Naive B cell (primary cell): ENCODE results near the gene MCC. TPM values are rescaled to one million over a fixed set of nuclear protein-coding genes. Genes with fewer than 3 reads are reported as not detected.

Source experiments
- ATAC-seq, 2 donors: fragments of 150-1000 bp; cut with Tn5 transposase; 2 replicates each; pipeline ENCODE4 v1.10.0; 2021; ENCODE audit warnings: low read depth in 2 of 2, mild to moderate bottlenecking in 2 of 2, moderate library complexity in 2 of 2
- DNase-seq: peaks from one replicate; pipeline ENCODE4 v3.0.0; 2022
- H3K27ac Mint-ChIP-seq, 6 donors: one replicate each; pipeline ENCODE4 v1.8.0; 2020 to 2022; ENCODE audit warnings: mild to moderate bottlenecking in 6 of 6, mixed read lengths in 6 of 6, moderate library complexity in 5 of 6, inconsistent platforms in 2 of 6
- H3K27me3 Mint-ChIP-seq, 3 donors: one replicate each; pipeline ENCODE4 v1.8.0; 2021 to 2022; ENCODE audit warnings: mixed read lengths in 3 of 3, mild to moderate bottlenecking in 1 of 3
- H3K36me3 Mint-ChIP-seq, 2 donors: one replicate each; pipeline ENCODE4 v1.8.0; 2020 to 2022; ENCODE audit warnings: mixed read lengths in 2 of 2, inconsistent platforms in 1 of 2, mild to moderate bottlenecking in 1 of 2
- H3K4me1 Mint-ChIP-seq, 3 donors: one replicate each; pipeline ENCODE4 v1.8.0; 2020 to 2022; ENCODE audit warnings: mixed read lengths in 3 of 3, inconsistent platforms in 1 of 3, mild to moderate bottlenecking in 1 of 3, moderate library complexity in 1 of 3
- H3K4me3 Mint-ChIP-seq, 8 donors: one replicate each; pipeline ENCODE4 v1.8.0; 2020 to 2022; ENCODE audit warnings: mild to moderate bottlenecking in 8 of 8, mixed read lengths in 8 of 8, moderate library complexity in 8 of 8, inconsistent platforms in 2 of 8
- H3K9me3 Mint-ChIP-seq, 7 donors: one replicate each; pipeline ENCODE4 v1.8.0; 2020 to 2022; ENCODE audit warnings: mixed read lengths in 7 of 7, mild to moderate bottlenecking in 5 of 7, inconsistent platforms in 2 of 7, moderate library complexity in 1 of 7
- polyA plus RNA-seq, 6 donors: library from polyadenylated mRNA; unstranded; fragments of 300-500 nt; fragmentation: Illumina TruSeq; gene quantifications; one replicate each; pipeline ENCODE4 v1.2.3, GENCODE V29; 2021; ENCODE audit warnings: low read depth in 6 of 6

MCC gene
- polyA plus RNA-seq, 6 donors from 2014 or later: 0.16 to 0.56 (median 0.31) TPM; not detected in 1

DNA sequence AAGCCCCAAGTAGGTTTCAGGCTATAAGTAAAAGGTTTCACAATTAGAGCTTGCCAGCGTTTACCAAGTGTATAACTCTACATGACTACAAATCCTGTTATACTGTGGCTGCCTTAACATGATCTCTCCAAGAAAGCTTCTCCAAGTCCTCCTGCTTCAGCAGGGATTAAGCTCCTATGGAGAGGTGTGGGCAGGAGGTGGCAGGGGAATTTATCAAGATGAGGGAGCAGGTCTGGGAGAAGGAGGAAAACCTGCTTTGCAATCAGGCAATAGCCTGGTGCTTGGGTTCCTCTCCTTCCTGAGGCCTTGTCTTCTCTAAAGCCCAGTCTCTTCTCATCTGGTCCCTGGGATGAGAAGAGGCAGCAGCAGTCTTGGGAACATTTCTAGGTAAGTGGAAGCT lies 188.7 kb downstream of the MCC start:
- Mint-ChIP-seq H3K27ac (no peak overlapping the region), H3K36me3 (peaks cover 0 to 8% of the 10 kb centered on the region in 2 donors), H3K9me3 (peaks cover 0 to 8% (median 2%) of the 10 kb centered on the region in 7 donors), H3K4me3 (no peak overlapping the region), H3K27me3 (peaks cover 42 to 63% (median 54%) of the 10 kb centered on the region in 3 donors), H3K4me1 (peaks cover 5 to 7% (median 6%) of the 10 kb centered on the region in 3 donors)
- DNase-seq (no peak), ATAC-seq (no peak)

GRCh38 chr5:113296676-113297075 lies 191.6 kb downstream of the MCC start:
- peaks cover 0 to 15% of the 10 kb centered on the region in 2 donors for H3K36me3 Mint-ChIP-seq
- peaks cover 0 to 4% (median 0%) of the 10 kb centered on the region in 7 donors for H3K9me3 Mint-ChIP-seq
- no peak overlapping the region for H3K27ac Mint-ChIP-seq
- H3K4me1 Mint-ChIP-seq: peaks cover 10 to 24% (median 16%) of the 10 kb centered on the region in 3 donors
- DNase-seq: no peak
- peak overlapping the region in 1 of 8 donors; percentile 0 for H3K4me3 Mint-ChIP-seq
- peaks cover 59 to 62% (median 61%) of the 10 kb centered on the region in 3 donors for H3K27me3 Mint-ChIP-seq
- ATAC-seq: no peak

GRCh38 chr5:113295111-113295539 lies 193.1 kb downstream of the MCC start:
- peak overlapping the region; percentile 81 to 92 (median 88) for H3K4me3 Mint-ChIP-seq
- H3K27me3 Mint-ChIP-seq: peaks cover 65 to 75% (median 75%) of the 10 kb centered on the region in 3 donors
- H3K27ac Mint-ChIP-seq: no peak overlapping the region
- ATAC-seq (no peak), DNase-seq (no peak)
- peaks cover 0 to 15% of the 10 kb centered on the region in 2 donors for H3K36me3 Mint-ChIP-seq
- peaks cover 10 to 24% (median 16%) of the 10 kb centered on the region in 3 donors for H3K4me1 Mint-ChIP-seq
- peaks cover 0 to 4% (median 0%) of the 10 kb centered on the region in 7 donors for H3K9me3 Mint-ChIP-seq

- Mint-ChIP-seq H3K27me3 (peaks cover 70 to 81% (median 78%) of the 10 kb centered on the region in 3 donors), H3K9me3 (peaks cover 0 to 5% (median 0%) of the 10 kb centered on the region in 7 donors), H3K36me3 (peaks cover 0 to 20% of the 10 kb centered on the region in 2 donors), H3K4me3 (peak overlapping the region; percentile 81 to 93 (median 90)), H3K4me1 (peaks cover 10 to 24% (median 16%) of the 10 kb centered on the region in 3 donors), H3K27ac (peak overlapping the region in 1 of 6 donors; percentile 75)
- ATAC-seq: peak; percentile 79 to 83
- DNase-seq: peak; percentile 25
These were observed 193.7 kb downstream of the MCC start for GRCh38 chr5:113294311-113295110.

GRCh38 chr5:113293975-113294310 lies 194.3 kb downstream of the MCC start:
- peaks cover 0 to 21% of the 10 kb centered on the region in 2 donors for H3K36me3 Mint-ChIP-seq
- DNase-seq (no peak), ATAC-seq (peak in 1 of 2 donors; percentile 16)
- H3K9me3 Mint-ChIP-seq: peaks cover 0 to 6% (median 0%) of the 10 kb centered on the region in 7 donors
- no peak overlapping the region for H3K27ac Mint-ChIP-seq
- H3K27me3 Mint-ChIP-seq: peaks cover 76 to 84% (median 80%) of the 10 kb centered on the region in 3 donors
- peak overlapping the region; percentile 71 to 93 (median 90) for H3K4me3 Mint-ChIP-seq
- peaks cover 10 to 24% (median 16%) of the 10 kb centered on the region in 3 donors for H3K4me1 Mint-ChIP-seq

- Mint-ChIP-seq H3K27me3 (peaks cover 75 to 82% (median 78%) of the 10 kb centered on the region in 3 donors), H3K27ac (no peak overlapping the region), H3K4me3 (peak overlapping the region; percentile 71 to 93 (median 90)), H3K9me3 (peaks cover 0 to 6% (median 0%) of the 10 kb centered on the region in 7 donors), H3K4me1 (peaks cover 10 to 24% (median 16%) of the 10 kb centered on the region in 3 donors), H3K36me3 (peaks cover 0 to 21% of the 10 kb centered on the region in 2 donors)
- ATAC-seq: peak in 1 of 2 donors; percentile 40
- DNase-seq: peak; percentile 5
These were observed 194.9 kb downstream of the MCC start for GRCh38 chr5:113293068-113293974.

- no peak for DNase-seq
- ATAC-seq: no peak
- peaks cover 74 to 82% (median 78%) of the 10 kb centered on the region in 3 donors for H3K27me3 Mint-ChIP-seq
- peak overlapping the region in 2 of 8 donors; percentile 85 to 90 for H3K4me3 Mint-ChIP-seq
- peaks cover 0 to 6% (median 2%) of the 10 kb centered on the region in 7 donors for H3K9me3 Mint-ChIP-seq
- H3K27ac Mint-ChIP-seq: no peak overlapping the region
- peaks cover 10 to 24% (median 16%) of the 10 kb centered on the region in 3 donors for H3K4me1 Mint-ChIP-seq
- H3K36me3 Mint-ChIP-seq: peaks cover 0 to 21% of the 10 kb centered on the region in 2 donors
These were observed 195.8 kb downstream of the MCC start for GRCh38 chr5:113292462-113292861.

DNA sequence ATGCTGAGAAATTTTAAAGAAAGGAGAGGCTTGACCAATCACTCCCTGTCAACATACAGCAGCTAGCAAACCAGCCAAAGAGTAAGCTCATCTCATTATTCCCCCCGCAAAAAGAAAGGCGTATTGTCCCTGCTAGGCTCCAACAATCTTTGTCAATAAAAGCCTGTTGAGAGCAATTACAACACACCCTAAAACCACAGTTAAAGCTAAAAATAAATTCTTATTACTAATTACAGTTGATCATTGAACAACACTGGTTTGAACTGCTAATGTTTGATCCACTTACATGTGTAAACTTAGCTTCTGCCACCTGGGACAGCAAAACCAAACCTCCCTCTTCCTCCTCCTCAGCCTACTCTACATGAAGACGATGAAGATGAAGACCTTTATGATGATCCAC lies 204.7 kb downstream of the MCC start:
- no peak for ATAC-seq
- Mint-ChIP-seq H3K27ac (no peak overlapping the region), H3K27me3 (peaks cover 17 to 32% (median 30%) of the 10 kb centered on the region in 3 donors), H3K4me3 (no peak overlapping the region), H3K9me3 (peaks cover 0 to 5% (median 0%) of the 10 kb centered on the region in 7 donors), H3K4me1 (no peaks in the 10 kb centered on the region), H3K36me3 (no peaks in the 10 kb centered on the region)
- no peak for DNase-seq

- no peaks in the 10 kb centered on the region for H3K36me3 Mint-ChIP-seq
- H3K27ac Mint-ChIP-seq: no peak overlapping the region
- peaks cover 0 to 5% (median 0%) of the 10 kb centered on the region in 7 donors for H3K9me3 Mint-ChIP-seq
These were observed 205.8 kb downstream of the MCC start for GRCh38 chr5:113282472-113282871.

GRCh38 chr5:113281194-113281593 lies 207.1 kb downstream of the MCC start:
- ATAC-seq (no peak), DNase-seq (no peak)
- no peaks in the 10 kb centered on the region for H3K4me1 Mint-ChIP-seq
- peaks cover 0 to 5% (median 0%) of the 10 kb centered on the region in 7 donors for H3K9me3 Mint-ChIP-seq
- H3K27ac Mint-ChIP-seq: no peak overlapping the region
- no peaks in the 10 kb centered on the region for H3K36me3 Mint-ChIP-seq
- peaks cover 12 to 17% (median 17%) of the 10 kb centered on the region in 3 donors for H3K27me3 Mint-ChIP-seq
- H3K4me3 Mint-ChIP-seq: peak overlapping the region in 1 of 8 donors; percentile 59

More at GRCh38 chr5:113282472-113282871, 205.8 kb downstream of the MCC start:
- ATAC-seq: no peak
- DNase-seq: no peak
- no peaks in the 10 kb centered on the region for H3K4me1 Mint-ChIP-seq
- peaks cover 21 to 29% (median 23%) of the 10 kb centered on the region in 3 donors for H3K27me3 Mint-ChIP-seq
- no peak overlapping the region for H3K4me3 Mint-ChIP-seq

DNA sequence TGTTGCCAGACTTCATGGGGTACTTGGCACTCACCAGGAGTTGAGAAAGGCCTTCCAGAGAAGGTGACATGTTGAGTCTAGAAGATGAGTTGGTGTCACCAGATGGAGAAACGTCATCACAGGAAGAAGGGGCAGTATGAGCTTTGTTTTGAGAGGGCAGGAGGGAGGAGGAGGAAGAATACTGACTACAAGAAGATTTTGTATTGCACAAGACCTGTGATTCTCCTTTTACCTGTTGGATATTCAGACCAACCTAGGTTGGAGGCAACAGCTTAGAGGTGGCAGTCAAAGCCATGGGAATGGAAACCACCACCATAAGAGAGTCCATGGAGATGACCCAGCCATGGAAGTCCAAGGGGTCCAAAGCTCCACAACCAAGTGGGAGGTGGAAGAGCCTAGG lies 207.7 kb downstream of the MCC start:
- Mint-ChIP-seq H3K9me3 (peaks cover 0 to 4% (median 0%) of the 10 kb centered on the region in 7 donors), H3K27me3 (peaks cover 10 to 11% (median 11%) of the 10 kb centered on the region in 3 donors), H3K27ac (peak overlapping the region in 1 of 6 donors; percentile 76), H3K36me3 (no peaks in the 10 kb centered on the region), H3K4me1 (no peaks in the 10 kb centered on the region), H3K4me3 (no peak overlapping the region)
- ATAC-seq (no peak), DNase-seq (no peak)

DNA sequence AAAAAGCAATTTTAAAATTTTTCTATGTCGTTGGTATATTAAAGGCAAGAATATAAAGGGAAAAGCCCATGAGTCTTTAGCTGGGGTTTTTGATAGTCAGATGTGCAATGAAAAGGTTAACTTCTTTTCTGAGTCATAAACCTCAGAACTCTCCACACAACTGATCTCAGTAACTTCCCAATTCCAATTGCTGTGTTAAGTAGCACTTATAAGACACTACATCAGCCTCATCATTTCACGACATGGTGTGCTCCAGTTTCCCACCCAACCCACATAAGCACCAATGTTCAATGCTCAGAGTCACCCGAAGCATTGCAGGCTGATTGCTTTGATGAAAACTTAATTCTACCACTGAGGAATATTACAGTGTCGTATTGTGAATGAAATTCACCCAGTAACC lies 209.3 kb downstream of the MCC start:
- DNase-seq (no peak), ATAC-seq (no peak)
- Mint-ChIP-seq H3K4me3 (no peak overlapping the region), H3K36me3 (no peaks in the 10 kb centered on the region), H3K9me3 (no peaks in the 10 kb centered on the region), H3K4me1 (no peaks in the 10 kb centered on the region), H3K27ac (no peak overlapping the region), H3K27me3 (peaks cover 5 to 11% (median 11%) of the 10 kb centered on the region in 3 donors)

DNA sequence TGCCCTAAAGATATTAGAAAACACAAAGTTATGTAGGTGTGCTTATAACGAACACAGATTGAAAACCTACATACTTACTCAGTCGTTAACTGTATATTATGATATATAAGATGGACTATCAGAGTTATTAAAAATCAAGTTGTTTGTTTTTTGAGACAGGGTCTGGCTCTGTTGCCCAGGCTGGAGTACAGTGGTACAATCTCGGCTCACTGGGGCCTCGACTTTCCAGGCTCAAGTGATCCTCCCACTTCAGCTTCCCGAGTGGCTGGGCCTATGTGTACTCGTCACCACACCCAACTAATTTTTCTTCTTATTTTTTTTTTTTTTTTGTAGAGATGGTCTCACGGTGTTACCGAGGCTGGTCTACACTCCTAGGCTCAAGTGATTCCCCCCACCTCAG lies 211.8 kb downstream of the MCC start:
- Mint-ChIP-seq H3K4me3 (no peak overlapping the region), H3K36me3 (no peaks in the 10 kb centered on the region), H3K9me3 (no peaks in the 10 kb centered on the region), H3K4me1 (no peaks in the 10 kb centered on the region), H3K27me3 (peaks cover 5 to 19% (median 11%) of the 10 kb centered on the region in 3 donors), H3K27ac (no peak overlapping the region)
- no peak for ATAC-seq
- no peak for DNase-seq
